ENCODE results near the gene DLG2. TPM values are rescaled to one million over a fixed set of nuclear protein-coding genes. Genes with fewer than 3 reads are reported as not detected.
A peak's percentile ranks its signal among the peaks of the same experiment; 100 is the strongest.

Gene DLG2
- polyA plus RNA-seq, 1 experiment = 0.68 TPM

GRCh38 chr11:83723999-83724398 lies 1903.1 kb downstream of the DLG2 start:
- ChIA-PET CTCF (interaction anchor here (0.6 to 8.8 kb wide), 18 partner anchors 8 to 874 kb away, joined by 3 to 186 read pairs (median 4); no protein-coding TSS in a partner anchor), POLR2A (no interaction called here)
- H3K27me3 ChIP-seq (ENCODE audit: control insufficient read depth, insufficient read depth, low read length) = peaks cover 7% of the 10 kb centered on the region
- peak; percentile 62 for TF ChIP-seq CTCF (IDR thresholded peaks at IDR 0.05; ENCODE audit: low read depth, low read length)
- peak; percentile 26 for DNase-seq (ENCODE audit: low read depth, low spot score)
- H3K9me3 ChIP-seq (ENCODE audit: control insufficient read depth, insufficient read depth, low read length) = no peaks in the 10 kb centered on the region
- H3K27ac ChIP-seq (ENCODE audit: low read depth, low read length) = no peak overlapping the region
- H3K4me3 ChIP-seq (ENCODE audit: low read depth, low read length) = 0 out of 2 replicates have a peak overlapping the region, but pooled peaks have one; percentile 0

- no peak for DNase-seq (ENCODE audit: low read depth, low spot score)
- H3K4me3 ChIP-seq (ENCODE audit: low read depth, low read length) = no peak overlapping the region
- H3K27me3 ChIP-seq (ENCODE audit: control insufficient read depth, insufficient read depth, low read length) = peaks cover 7% of the 10 kb centered on the region
- ChIA-PET POLR2A (no interaction called here), CTCF (interaction anchor here (0.5 to 8.8 kb wide), 6 partner anchors 200 to 661 kb away, joined by 4 to 186 read pairs (median 8); no protein-coding TSS in a partner anchor)
- H3K27ac ChIP-seq (ENCODE audit: low read depth, low read length) = no peak overlapping the region
- TF ChIP-seq CTCF (IDR thresholded peaks at IDR 0.05; ENCODE audit: low read depth, low read length) = no peak
- no peaks in the 10 kb centered on the region for H3K9me3 ChIP-seq (ENCODE audit: control insufficient read depth, insufficient read depth, low read length)
Measured at GRCh38 chr11:83722392-83723119, 1904.6 kb downstream of the DLG2 start.

DNA sequence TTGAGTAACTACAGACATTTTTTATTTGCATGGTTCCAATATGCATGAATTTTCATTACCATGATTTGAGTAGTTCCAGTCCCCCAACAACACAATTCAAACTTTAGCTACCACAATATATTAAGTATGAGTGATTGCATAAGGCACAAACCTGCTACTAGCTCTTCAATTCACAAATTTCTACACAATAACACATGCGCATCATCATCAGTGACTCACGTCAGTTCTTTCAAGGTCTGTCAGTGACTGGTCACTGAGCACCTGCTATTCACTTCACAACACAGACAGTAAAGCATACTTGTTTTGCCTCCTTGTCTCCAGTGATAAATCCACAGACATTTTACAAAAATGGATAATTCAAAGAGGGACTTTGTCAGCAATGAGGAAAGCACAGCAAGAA lies 1905.9 kb downstream of the DLG2 start:
- Histone ChIP-seq H3K27ac (ENCODE audit: low read depth, low read length) (no peak overlapping the region), H3K27me3 (ENCODE audit: control insufficient read depth, insufficient read depth, low read length) (peaks cover 7% of the 10 kb centered on the region), H3K4me3 (ENCODE audit: low read depth, low read length) (no peak overlapping the region), H3K9me3 (ENCODE audit: control insufficient read depth, insufficient read depth, low read length) (no peaks in the 10 kb centered on the region)
- ChIA-PET POLR2A (no interaction called here), CTCF (interaction anchor here (0.6 to 8.8 kb wide), 4 partner anchors 21 to 853 kb away, joined by 3 to 186 read pairs (median 4); no protein-coding TSS in a partner anchor)
- no peak for TF ChIP-seq CTCF (IDR thresholded peaks at IDR 0.05; ENCODE audit: low read depth, low read length)
- no peak for DNase-seq (ENCODE audit: low read depth, low spot score)

DNA sequence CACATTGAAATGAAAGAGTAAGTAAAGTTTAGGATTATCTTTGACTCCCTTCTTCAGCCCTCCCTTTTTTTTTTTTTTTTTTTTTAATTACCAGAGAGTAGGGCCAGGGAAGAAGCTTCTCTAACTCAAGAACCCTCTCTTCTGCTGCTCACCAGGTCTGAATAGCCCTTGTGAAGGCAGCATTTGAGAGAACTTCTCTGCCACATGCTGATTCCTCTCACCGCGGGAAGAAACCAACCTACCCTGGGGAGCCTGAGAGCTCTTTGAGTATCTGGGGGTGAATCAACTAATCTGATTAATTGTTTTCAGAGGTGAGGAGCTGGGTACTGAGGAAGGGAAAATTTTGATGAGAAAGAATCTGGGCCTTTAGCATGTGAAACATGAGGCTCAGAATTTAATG lies 1906.5 kb downstream of the DLG2 start:
- Histone ChIP-seq H3K4me3 (ENCODE audit: low read depth, low read length) (no peak overlapping the region), H3K9me3 (ENCODE audit: control insufficient read depth, insufficient read depth, low read length) (no peaks in the 10 kb centered on the region), H3K27ac (ENCODE audit: low read depth, low read length) (no peak overlapping the region), H3K27me3 (ENCODE audit: control insufficient read depth, insufficient read depth, low read length) (peaks cover 7% of the 10 kb centered on the region)
- no peak for TF ChIP-seq CTCF (IDR thresholded peaks at IDR 0.05; ENCODE audit: low read depth, low read length)
- POLR2A ChIA-PET = no interaction called here
- DNase-seq (ENCODE audit: low read depth, low spot score) = no peak
- CTCF ChIA-PET = interaction anchor here (0.6 to 8.8 kb wide), 5 partner anchors 21 to 853 kb away, joined by 3 to 186 read pairs (median 6); no protein-coding TSS in a partner anchor

- TF ChIP-seq CTCF (IDR thresholded peaks at IDR 0.05; ENCODE audit: low read depth, low read length) = no peak
- CTCF ChIA-PET = interaction anchor here (0.9 kb wide), 1 partner anchor 8 kb away, joined by 4 read pairs; no protein-coding TSS in a partner anchor
- no peak for DNase-seq (ENCODE audit: low read depth, low spot score)
Measured at GRCh38 chr11:83717537-83717936, 1909.6 kb downstream of the DLG2 start.

More at GRCh38 chr11:83717537-83717936, 1909.6 kb downstream of the DLG2 start:
- no peaks in the 10 kb centered on the region for H3K9me3 ChIP-seq (ENCODE audit: control insufficient read depth, insufficient read depth, low read length)
- no peak overlapping the region for H3K27ac ChIP-seq (ENCODE audit: low read depth, low read length)
- POLR2A ChIA-PET = no interaction called here
- H3K4me3 ChIP-seq (ENCODE audit: low read depth, low read length) = no peak overlapping the region
- no peaks in the 10 kb centered on the region for H3K27me3 ChIP-seq (ENCODE audit: control insufficient read depth, insufficient read depth, low read length)
